Measurements from ENCODE around the gene ARHGEF37. TPM values are rescaled to one million over a fixed set of nuclear protein-coding genes. Genes with fewer than 3 reads are reported as not detected.

The ARHGEF37 gene
- total RNA-seq, 1 donor from 2014 or later, result 13.4 TPM

DNA sequence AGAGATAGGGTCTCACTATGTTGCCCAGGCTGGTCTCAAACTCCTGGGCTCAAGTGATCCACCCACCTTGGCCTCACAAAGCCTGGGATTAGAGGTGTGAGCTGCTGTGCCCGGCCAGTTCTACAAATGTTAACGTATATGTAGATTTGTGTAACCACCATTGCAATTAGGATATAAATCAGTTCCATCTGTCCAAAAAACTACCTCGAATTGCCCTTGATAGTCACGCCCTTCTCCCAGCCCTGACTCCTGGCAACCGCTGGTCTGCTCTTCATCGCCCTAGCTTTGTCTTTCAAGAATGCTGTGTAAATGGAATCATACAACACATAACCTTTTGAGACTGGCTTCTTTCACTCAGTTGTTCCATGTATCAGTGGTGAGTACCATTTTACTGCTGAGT is 102.7 kb downstream of the ARHGEF37 start:
- DNase-seq (ENCODE audit: low spot score in 2 of 2), result no peak

DNA sequence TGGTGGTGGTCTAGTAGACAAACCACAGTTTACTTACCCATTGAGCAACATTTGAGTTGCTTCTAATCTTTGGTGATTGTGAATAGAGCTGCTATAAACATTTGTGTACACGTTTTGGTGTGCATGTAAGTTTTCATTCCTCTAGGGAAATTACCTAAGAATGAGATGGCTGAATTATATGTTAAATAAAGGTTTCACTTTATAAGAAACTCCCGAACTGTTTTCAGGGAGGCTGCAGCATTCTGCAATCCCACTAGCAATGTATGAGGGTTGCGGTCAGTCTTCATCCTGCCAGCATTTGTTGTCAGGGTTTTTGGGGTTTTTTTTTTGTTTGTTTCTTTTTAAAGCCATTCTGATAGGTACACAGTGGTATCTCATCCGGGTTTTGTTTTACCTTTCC is 103.1 kb downstream of the ARHGEF37 start:
- Histone ChIP-seq H3K9me3 (no peaks in the 10 kb centered on the region), H3K4me3 (no peak overlapping the region), H3K27ac (no peak overlapping the region), H3K27me3 (no peaks in the 10 kb centered on the region), H3K4me1 (no peaks in the 10 kb centered on the region), H3K36me3 (no peaks in the 10 kb centered on the region)
- TF ChIP-seq, protein P1, sequence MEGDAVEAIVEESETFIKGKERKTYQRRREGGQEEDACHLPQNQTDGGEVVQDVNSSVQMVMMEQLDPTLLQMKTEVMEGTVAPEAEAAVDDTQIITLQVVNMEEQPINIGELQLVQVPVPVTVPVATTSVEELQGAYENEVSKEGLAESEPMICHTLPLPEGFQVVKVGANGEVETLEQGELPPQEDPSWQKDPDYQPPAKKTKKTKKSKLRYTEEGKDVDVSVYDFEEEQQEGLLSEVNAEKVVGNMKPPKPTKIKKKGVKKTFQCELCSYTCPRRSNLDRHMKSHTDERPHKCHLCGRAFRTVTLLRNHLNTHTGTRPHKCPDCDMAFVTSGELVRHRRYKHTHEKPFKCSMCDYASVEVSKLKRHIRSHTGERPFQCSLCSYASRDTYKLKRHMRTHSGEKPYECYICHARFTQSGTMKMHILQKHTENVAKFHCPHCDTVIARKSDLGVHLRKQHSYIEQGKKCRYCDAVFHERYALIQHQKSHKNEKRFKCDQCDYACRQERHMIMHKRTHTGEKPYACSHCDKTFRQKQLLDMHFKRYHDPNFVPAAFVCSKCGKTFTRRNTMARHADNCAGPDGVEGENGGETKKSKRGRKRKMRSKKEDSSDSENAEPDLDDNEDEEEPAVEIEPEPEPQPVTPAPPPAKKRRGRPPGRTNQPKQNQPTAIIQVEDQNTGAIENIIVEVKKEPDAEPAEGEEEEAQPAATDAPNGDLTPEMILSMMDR (IDR thresholded peaks at IDR 0.05), result no peak
- intact Hi-C loops (cut with DNase I), result no loop called here
- DNase-seq (ENCODE audit: low spot score in 2 of 2), result no peak

More for the DNA sequence above, 102.7 kb downstream of the ARHGEF37 start:
- intact Hi-C loops (cut with DNase I), result no loop called here
- Histone ChIP-seq H3K27ac (no peak overlapping the region), H3K27me3 (no peaks in the 10 kb centered on the region), H3K4me3 (no peak overlapping the region), H3K4me1 (no peaks in the 10 kb centered on the region), H3K36me3 (no peaks in the 10 kb centered on the region), H3K9me3 (no peaks in the 10 kb centered on the region)
- TF ChIP-seq, protein P1 (IDR thresholded peaks at IDR 0.05), result no peak

Other genes starting within 250 kb of the ARHGEF37 start
- 7.8 TPM for gene GRPEL2, start 236.0 kb upstream of the ARHGEF37 start, total RNA-seq
- gene PCYOX1L, start 223.5 kb upstream of the ARHGEF37 start, total RNA-seq, result 1.5 TPM
- 46.8 TPM for gene IL17B, start 202.2 kb upstream of the ARHGEF37 start, total RNA-seq
- gene CSNK1A1, start 30.1 kb upstream of the ARHGEF37 start, total RNA-seq, result 219 TPM
- gene PPARGC1B, start 148.8 kb downstream of the ARHGEF37 start, total RNA-seq, result 0.96 TPM

Data from ascending aorta (tissue), 2 donors.